HG03066 (cell line): ENCODE data around the gene CDC14B.

ENCODE experiments used
- ATAC-seq: cut with Tn5 transposase; IDR thresholded peaks from one replicate; pipeline ENCODE4 v1.9.1; 2021; ENCODE audit warnings: low read depth; ENCODE audit not compliant: unreplicated experiment

Gene CDC14B

DNA sequence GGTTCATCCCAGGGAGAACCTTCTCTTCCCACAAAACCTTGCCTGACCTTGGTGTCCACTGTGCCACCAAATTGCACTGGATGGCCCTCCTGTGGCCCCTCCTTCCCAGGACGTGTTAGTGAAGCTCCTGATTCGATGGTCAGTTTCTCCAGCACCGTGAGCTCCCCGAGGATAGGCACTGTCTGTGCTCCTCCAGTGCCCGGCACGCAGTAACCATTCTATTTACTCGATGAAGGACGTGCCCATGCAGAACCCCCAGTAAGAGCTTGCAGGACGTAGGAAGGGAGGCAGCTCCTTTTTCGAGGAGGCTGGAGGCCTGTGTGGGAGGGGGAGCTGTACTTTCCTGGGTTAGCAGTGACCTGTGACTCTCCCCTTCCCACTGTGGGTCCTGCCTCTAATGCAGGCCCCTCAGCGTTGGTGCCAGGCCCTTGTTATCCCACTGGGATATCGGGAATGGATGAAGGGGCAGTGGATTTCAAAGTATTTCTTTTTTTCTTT lies 130.1 kb downstream of the CDC14B start:
- ATAC-seq: no peak

DNA sequence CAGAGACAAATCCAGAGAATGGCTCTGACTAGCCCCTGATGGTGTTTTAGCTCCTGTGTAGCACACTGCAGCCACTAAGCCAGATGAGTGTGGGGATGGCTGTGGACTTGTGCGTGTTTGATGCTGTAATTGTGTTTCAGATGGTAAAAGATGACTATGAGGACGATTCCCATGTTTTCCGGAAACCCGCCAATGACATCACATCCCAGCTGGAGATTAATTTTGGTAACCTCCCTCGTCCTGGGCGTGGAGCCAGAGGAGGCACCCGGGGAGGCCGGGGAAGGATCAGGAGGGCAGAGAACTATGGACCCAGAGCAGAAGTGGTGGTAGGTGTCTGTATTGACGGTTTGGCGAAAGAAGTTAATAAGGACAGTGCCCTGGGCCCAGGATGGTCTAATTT lies 131.7 kb downstream of the CDC14B start:
- ATAC-seq: no peak

DNA sequence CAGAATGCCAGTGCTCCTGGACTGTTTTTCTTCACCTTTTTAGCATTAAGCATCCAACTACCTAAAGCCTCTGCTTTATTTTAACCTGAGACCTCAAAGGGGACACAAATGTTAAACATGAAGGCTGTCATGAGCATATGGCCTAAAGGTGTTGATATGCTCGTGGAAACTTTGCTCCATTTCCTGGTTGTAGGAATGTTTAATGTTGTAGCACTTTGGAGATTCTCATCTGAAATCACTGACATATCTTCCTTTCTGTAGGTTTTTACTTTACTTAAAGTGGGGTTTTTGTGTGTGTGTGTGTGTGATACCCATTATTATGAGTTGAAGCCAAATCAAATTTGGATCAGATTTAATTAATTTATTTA lies 132.6 kb downstream of the CDC14B start:
- ATAC-seq: no peak

DNA sequence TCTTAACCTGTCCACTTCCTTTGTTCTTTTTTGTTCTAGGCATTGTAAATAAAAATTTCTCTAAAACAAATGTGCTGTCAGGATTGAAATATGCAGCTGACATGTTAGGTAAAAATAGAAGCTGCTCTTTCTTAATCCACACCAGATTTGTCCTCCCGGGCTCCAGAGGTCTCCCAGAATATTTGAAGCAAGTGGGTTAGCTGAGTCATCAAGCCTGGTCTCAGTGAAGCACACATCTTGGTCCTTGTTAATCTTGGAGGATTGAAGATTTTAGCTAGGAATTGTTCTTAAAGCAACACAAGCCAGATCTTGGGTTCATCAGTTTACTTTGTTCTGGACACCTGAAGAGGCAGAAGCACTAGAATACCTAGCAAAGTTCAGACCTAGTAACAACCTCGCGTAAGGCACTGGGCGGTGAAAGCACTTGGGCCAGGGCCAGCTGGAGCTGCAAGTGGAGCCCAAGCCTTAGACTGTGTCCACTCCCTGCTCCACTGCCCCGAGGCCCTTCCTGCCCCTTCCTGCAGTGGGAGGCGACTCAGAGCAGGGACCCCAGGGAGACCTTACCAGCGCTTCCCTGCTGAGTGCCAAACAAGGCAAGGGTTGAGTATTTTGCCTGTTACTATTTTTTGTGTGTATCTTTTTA lies 133.1 kb downstream of the CDC14B start:
- ATAC-seq: no peak

DNA sequence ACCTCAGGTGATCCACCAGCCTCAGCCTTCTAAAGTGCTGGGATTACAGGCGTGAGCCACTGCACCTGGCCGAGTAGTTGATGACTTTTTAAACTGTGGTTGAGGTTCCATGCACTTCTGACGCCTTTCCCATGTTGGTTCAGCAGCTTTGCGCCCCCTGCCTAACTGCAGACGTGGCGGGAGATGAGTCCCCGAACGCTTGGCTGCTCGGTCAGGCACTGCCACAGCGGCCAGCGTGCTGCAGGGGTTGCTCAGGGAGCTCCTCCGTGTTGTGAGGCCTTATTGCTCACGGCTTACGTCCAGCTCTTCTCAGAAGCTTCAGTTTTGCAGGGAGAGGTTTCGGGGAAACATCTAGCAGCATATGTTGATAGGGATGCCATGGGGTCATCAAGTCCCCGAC lies 134.4 kb downstream of the CDC14B start:
- no peak for ATAC-seq

DNA sequence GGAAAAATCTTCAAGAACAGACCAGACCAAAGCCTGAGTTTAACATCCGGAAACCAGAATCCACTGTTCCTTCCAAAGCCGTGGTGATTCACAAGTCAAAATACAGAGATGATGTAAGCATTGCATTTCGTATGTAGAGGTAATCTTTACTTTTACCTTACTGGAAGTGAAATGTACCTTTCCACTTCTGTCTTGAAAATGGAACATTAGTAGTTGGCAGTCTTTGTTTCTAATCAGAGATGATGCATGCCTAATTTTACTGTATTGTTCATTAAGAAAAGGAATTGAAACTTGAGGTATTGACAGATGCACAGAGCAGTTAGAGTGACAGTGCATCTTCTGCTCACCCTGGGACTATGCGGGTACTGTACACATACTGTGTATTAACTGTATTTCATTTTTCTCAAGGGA lies 135.1 kb downstream of the CDC14B start:
- peak; percentile 94 for ATAC-seq

DNA sequence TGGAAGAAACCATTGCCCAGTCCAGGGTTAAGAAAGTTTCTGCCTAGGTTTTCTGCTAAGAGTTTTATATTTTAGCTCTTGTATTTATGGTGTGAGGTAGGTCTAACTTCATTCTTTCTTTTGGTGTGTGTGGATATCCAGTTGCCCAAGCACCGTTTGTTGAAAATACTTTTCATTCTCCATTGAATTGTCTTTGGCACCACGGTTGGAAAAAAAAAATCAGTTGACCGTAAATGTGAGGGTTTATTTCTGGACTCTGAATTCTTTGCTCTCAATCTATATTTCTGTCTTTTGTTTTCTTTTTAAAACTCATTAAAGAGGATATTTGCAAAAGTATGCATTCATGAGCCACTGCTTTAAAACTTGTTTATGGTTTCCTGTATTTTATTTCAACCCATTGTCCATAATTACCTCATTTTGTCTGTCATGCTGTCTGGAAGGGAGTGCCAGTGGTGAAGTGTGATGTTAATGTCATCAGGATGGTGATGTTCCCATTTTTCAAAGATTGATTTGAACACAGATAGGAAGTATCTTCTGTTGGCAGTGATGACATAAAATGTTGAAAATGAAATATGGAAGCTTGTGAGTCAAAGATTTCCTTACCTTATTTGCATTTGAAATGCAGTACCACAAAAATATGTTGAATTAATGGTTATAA lies 135.8 kb downstream of the CDC14B start:
- no peak for ATAC-seq

DNA sequence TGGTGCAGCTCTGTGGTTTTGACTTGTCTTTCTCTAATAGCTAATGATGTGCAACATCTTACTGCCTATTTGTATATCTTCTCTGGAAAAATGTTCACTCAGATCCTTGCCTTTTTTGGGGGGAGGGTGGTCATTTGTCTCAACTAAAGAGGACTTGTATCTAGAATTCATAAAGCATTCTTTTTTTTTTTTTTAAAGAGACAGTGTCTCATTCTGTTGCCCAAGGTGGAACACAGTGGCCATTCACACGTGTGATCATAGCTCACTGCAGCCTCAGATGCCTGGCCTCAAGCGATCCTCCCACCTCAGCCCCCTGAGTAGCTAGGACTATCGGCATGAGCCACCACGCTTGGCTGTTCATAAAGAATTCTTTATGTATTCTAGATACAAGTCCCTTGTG lies 136.4 kb downstream of the CDC14B start:
- no peak for ATAC-seq

DNA sequence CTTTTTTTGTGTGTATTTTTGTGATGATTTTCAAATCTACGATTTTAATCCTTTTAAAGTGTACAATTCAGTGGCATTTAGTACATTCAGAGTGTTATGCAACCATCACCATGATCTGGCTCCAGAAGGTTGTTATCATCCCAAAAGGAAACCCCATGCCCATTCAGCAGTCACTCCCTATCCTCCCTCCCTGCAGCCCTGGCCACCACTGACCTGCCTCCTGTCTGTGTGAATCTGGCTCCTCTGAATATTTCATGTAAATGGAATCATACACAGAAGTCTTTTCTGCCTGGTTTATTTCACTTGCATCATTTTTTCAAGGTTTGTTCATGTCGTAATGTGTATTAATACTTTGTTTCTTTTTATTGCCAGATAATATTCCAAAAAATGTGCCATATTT lies 137.2 kb downstream of the CDC14B start:
- no peak for ATAC-seq

DNA sequence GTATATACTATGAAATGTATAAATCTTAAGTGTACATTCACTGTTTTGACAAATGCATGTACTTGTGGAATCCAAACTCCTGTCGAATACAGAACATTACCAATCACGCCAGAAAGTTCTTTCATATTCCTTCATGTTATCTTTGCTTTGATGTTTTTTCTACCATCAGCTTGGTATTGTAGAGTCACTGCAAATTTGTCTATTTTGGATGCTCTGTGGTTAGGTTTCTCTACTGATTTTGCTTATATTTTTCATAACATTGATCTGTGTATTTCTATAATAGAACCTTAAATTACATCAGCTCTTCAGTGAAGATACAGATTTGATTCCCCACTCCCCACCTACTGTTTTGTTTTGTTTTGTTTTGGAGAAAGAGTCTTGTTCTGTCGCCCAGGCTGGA lies 138.9 kb downstream of the CDC14B start:
- no peak for ATAC-seq

DNA sequence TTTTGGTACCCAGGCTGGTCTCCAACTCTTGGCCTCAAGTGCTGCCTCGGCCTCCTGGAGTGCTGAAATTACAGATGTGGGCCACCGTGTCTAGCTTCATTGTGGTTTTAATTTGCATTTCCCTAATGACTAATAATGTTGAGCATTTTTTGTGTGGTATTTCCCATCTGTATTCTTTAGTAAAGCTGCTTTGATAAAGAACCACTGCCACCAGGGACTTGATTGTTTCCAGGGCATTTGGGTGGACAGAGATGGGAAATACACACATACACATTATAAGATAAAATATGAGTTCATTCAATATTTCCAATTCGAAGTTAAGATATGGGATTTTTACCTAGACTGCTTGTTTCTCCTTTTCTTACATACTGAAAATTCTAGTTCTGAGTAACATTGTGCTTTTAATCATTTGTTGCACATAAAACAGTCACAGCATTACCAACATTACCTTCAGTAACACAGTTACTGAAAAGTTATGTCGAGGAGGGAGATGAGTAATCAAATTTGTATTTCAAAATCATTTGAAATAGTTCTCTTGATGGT lies 140.7 kb downstream of the CDC14B start:
- peak; percentile 64 for ATAC-seq

DNA sequence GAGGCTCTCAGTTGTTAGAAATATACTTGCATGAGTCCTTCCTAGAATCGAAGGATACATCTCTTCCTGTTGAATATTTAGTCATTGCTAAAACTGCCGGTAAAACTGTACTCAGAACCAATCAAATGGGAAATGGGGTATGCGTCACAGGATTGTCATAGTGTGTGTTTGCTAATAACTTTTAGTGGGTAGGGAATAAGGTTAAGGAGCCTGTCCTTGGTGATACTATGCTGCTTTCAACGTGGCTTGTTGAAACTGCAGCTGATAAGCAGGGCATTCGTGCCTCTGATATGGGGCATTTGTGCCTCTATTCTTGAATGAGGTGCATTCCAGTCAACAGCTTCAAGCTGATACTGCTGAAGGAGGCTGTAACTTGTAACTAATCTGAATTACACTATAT lies 143.1 kb downstream of the CDC14B start:
- no peak for ATAC-seq

DNA sequence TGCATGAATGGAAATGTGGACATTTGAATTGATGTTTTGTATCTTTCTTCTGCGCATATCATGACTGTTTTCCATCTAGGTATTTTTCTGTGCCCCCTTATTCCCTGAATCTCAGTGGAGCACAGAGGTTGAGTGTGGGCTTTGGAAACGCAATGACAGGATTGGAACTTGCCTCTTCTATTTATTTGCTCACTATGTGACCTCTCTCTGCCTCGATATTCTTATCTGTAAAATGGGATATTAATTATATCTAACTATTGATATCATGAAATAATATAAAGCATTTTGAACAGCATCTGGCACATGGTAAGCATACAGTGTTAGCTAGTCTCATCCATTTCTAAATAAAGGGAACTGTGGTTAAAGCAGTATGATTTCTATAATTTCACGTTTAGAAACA lies 143.6 kb downstream of the CDC14B start:
- no peak for ATAC-seq

DNA sequence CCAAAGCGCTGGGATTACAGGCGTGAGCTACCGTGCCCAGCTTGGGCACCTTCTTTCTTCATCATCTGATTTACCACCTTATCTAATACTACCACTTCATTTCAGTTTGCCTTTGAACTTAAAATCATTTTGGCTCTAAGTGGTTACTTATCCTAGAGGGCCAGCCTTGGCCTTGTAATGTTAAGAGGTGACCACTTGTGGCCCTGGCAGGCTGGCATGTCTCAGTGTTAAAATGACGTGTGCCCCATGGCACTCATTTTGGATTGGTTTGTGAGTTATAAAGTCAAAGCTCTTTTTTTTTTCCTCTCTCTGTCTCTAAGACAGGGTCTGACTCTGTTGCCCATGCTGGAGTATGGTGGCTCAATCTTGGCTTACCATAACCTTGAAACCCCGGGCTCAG lies 151.9 kb downstream of the CDC14B start:
- no peak for ATAC-seq

DNA sequence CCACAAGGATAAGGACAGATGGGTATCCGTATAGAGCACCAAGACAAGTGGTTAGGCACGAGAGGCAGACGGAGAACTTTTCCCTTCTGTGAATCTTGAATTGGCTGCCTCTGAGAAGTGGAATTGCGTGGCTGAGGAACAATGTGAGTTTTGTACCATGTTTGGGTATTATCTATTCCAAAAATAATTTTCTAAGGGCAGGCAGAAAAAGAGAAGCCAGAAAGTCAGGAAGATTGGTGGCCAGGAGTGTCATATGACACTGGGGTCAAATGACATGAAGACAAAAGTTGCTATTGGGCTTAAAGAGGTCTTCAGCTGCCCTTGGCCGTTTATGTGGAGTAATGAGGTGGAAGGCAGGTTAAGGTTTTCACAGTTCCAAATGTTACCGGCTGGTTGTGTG lies 155.2 kb downstream of the CDC14B start:
- no peak for ATAC-seq

DNA sequence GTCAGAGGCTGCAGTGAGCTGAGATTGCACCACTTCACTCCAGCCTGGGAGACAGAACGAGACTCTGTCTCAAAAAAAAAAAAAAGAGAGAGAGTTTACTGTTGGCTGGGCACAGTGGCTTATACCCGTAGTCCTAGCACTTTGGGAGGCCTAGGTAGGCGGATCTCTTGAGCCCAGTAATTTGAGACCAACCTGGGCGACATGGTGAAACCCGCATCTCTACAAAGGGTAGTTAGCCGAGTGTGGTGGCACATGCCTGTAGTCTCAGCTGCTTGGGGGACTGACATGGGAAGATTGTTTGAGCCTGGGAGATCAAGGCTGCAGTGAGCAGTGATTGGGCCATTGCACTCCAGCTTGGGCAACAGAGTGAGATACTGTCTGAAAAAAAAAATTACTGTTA lies 157.1 kb downstream of the CDC14B start:
- no peak for ATAC-seq

DNA sequence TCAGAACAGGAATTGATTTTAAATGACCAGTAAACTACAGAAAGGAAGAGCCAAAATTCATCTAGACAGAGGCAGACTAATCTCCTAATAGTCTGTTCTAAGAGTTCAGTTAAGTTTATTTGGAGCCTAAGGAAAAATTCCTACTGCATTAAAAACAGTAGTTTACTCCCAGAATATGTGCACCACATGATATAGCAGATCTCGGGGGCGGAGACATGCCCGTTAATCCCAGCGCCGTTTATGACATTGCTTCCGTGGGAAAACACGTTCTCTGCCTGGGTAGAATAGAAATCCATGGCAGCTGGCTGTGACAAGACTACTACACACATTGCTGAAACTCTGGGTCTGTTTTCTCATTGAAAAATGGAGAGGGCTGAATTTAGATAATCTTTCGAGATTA lies 158.3 kb downstream of the CDC14B start:
- no peak for ATAC-seq

DNA sequence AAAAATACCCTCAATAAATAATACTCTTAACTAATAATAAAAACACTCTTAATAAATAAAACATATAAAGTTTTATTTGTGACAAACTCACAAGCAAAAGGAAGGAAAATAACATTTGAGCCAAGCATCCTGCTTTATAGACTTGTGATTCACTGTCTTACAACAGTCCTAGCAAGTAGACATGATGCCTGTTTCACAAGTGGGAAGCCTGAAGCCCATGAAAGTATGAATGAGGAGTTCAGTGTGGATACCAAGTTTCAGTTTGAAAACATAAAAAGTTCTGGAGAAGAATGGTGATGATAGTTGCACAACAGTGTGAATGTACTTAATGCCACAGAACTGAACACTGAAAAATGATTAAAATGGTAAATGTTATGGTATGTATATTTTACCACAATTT lies 158.8 kb downstream of the CDC14B start:
- ATAC-seq: no peak

DNA sequence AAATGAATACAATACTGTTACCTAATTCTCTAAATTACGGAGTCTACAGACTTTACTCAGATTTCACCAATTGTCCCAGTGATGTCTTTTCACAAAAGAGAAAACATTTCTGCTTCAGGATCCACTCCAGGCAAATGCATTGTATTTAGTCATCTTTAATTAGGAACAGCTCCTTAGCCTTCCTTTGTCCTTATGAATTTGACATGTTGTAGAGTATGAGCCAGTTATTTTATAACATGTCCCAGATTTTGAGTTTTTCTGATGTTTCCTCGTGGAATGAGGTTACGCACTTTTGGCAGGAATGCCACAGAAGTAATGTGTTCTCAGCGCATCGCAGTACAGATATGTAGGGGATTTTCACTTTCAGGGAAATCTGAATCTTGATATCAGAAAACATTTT lies 159.2 kb downstream of the CDC14B start:
- ATAC-seq: no peak

DNA sequence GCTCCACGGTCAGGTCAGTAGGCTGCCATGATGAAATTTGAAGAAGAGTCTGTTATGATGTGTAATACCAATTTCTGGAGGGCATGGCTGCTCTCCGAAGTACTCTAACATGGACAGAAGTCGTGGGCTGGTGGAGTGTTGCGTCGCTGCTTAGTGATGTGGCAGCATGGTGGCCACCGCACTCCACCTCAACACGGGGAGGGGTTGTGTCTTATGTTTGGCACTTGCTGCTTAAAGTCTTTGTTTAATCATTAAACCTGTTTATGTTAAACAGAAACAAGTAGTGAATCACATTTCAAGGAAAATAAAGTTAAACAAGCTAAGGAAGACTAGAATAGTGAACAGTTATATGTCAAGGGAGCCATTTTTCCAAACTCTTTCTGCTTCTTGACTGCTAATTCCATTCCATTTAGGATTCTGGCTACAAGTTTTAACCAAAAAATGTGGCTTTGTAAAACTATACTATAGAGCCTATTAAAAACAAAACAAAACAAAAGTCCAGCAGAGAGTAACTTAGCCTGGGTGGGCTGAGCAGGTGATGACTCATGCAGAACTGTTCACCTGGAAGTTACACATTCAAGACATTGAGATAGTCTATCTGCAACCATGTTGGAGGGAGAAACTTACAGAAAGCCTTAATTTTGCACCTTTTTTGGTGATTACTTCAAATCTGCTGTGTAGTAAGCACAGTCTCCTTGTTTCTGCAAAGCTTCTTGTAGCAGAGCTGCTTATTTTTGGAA lies 160.2 kb downstream of the CDC14B start:
- no peak for ATAC-seq

DNA sequence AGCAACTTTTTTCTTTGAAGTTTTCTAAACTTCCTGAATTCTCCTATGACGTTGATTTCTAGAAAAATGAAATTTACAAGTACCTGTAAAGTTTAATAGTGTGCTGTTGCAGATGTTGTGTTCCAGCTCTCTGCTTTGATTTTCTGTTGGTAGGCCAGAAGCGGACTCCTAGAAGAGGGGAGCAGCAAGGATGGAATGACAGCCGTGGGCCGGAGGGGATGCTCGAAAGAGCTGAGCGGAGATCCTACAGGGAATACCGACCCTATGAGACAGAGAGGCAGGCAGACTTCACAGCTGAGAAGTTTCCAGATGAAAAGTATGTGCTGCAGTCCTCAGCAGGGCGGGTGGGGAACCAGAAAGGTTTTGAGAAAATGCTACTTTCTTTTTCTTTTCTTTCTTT lies 161.4 kb downstream of the CDC14B start:
- ATAC-seq: no peak

DNA sequence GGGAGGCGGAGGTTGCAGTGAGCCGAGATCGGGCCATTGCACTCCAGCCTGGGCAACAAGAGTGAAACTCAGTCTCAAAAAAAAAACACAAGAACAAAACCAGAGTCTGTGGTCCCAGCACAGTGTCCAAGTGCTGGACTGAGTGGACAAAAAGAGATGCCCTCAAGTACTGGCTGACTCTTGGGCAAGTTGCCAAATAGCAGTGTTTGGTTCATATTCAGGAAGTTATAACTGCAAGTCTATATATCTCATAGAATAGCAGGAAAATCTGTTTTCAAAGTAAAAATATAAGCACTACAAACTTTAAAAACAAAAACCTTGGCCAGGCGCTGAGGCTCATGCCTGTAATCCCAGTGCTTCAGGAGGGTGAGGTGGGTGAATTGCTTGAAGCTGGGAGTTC lies 162.4 kb downstream of the CDC14B start:
- ATAC-seq: no peak
